Suprapubic skin (tissue), 4 donors: Measurements from ENCODE around the gene SEL1L.

Source experiments
- CTCF ChIP-seq, 2 donors: fragments of 200-600 bp in 1 of 2; fragments of 450-650 bp in 1 of 2; sonication (generic) in 1 of 2; IDR thresholded peaks; one replicate each; pipeline ENCODE4 v1.5.1; 2016 to 2019; ENCODE audit warnings: antibody characterized with exemption in 2 of 2, mild to moderate bottlenecking in 1 of 2, moderate library complexity in 1 of 2
- POLR2A ChIP-seq, 2 donors: fragments of 450-650 bp; IDR thresholded peaks; one replicate each; pipeline ENCODE4 v1.6.1; 2017; ENCODE audit warnings: antibody characterized with exemption in 2 of 2, mild to moderate bottlenecking in 2 of 2, moderate library complexity in 2 of 2
- POLR2AphosphoS5 ChIP-seq, 3 donors: sonication (generic); formaldehyde crosslinking; IDR thresholded peaks; one replicate each; pipeline ENCODE4 v1.6.1; 2017; ENCODE audit warnings: antibody characterized with exemption in 3 of 3

GRCh38 chr14:81464253-81465002 lies 69.2 kb downstream of the SEL1L start:
- TF ChIP-seq CTCF (IDR thresholded peaks at IDR 0.05) (peak; percentile 79 to 88), POLR2A (IDR thresholded peaks at IDR 0.05) (no peak), POLR2AphosphoS5 (IDR thresholded peaks at IDR 0.05) (no peak)
